Activated CD4-positive, alpha-beta T cell treated with anti-CD3 and anti-CD28 coated beads for 36 hours (primary cell): Measurements from ENCODE around the gene MAPKAPK3. TPM values are rescaled to one million over a fixed set of nuclear protein-coding genes. Genes with fewer than 3 reads are reported as not detected.
A peak's percentile ranks its signal among the peaks of the same experiment; 100 is the strongest.

Experiments
- ATAC-seq: fragments of 200-7000 bp; cut with Tn5 transposase; one replicate; pipeline ENCODE4 v1.10.0; 2021; ENCODE audit warnings: mild to moderate bottlenecking, moderate library complexity
- CTCF ChIA-PET: fragments of 350-600 bp; sonication (Branson Sonifier 250); formaldehyde crosslinking; loops from one replicate; lab custom pipeline; 2021; ENCODE audit warnings: antibody characterized with exemption; lab: Charles Lee
- POLR2A ChIA-PET: fragments of 350-600 bp; sonication (Branson Sonifier 250); formaldehyde crosslinking; loops from one replicate; lab custom pipeline; 2021; ENCODE audit warnings: antibody characterized with exemption, inconsistent platforms; lab: Charles Lee
- DNase-seq: peaks from one replicate; pipeline ENCODE4 v3.0.0-alpha.2; 2020
- H3K27ac Mint-ChIP-seq: one replicate; pipeline ENCODE4 v1.8.0; 2021; ENCODE audit warnings: mixed read lengths
- H3K27me3 Mint-ChIP-seq: one replicate; pipeline ENCODE4 v1.8.0; 2021; ENCODE audit warnings: mixed read lengths
- H3K36me3 Mint-ChIP-seq: one replicate; pipeline ENCODE4 v1.8.0; 2021; ENCODE audit warnings: low read depth, mixed read lengths
- H3K4me1 Mint-ChIP-seq: one replicate; pipeline ENCODE4 v1.8.0; 2021; ENCODE audit warnings: mixed read lengths
- H3K4me3 Mint-ChIP-seq: one replicate; pipeline ENCODE4 v1.8.0; 2021; ENCODE audit warnings: mild to moderate bottlenecking, moderate library complexity, mixed read lengths
- H3K9me3 Mint-ChIP-seq: one replicate; pipeline ENCODE4 v1.8.0; 2021; ENCODE audit warnings: low read depth, mixed read lengths
- intact Hi-C, 2 experiments: fragments of 100-400 bp; cut with DNase I in 1 of 2; cut with micrococcal nuclease in 1 of 2; formaldehyde crosslinking; loops; one replicate each; pipeline versions ENCODE4 v1.14.2 to v1.15.1; 2022 to 2024; cut with DNase I, micrococcal nuclease
- total RNA-seq, 2 experiments: library from RNA; stranded (reverse); gene quantifications; one replicate each; pipeline ENCODE4 v1.2.3, GENCODE V29; 2021

The MAPKAPK3 gene
- total RNA-seq, 2 experiments from 2014 or later: 178 to 218 TPM

GRCh38 chr3:50599716-50600118 lies 17.2 kb upstream of the MAPKAPK3 start:
- ATAC-seq (no peak), DNase-seq (no peak)
- Mint-ChIP-seq H3K4me1 (peaks cover 80% of the 10 kb centered on the region), H3K27me3 (no peaks in the 10 kb centered on the region), H3K9me3 (no peaks in the 10 kb centered on the region), H3K4me3 (peak overlapping the region; percentile 96), H3K36me3 (peaks cover 59% of the 10 kb centered on the region), H3K27ac (peak overlapping the region; percentile 100)
- intact Hi-C loops: no loop called here
- ChIA-PET CTCF (interaction anchor here (6.0 to 25.3 kb wide), 3 partner anchors 10 to 25 kb away, joined by 92 to 647 read pairs (median 339); partner anchors contain the start of genes C3orf18, CISH, HEMK1 and MAPKAPK3), POLR2A (interaction anchor here (4.2 to 9.4 kb wide), 3 partner anchors 11 to 28 kb away, joined by 180 to 585 read pairs (median 213); partner anchors contain the start of genes C3orf18, CISH and HEMK1)

GRCh38 chr3:50600141-50600753 lies 16.7 kb upstream of the MAPKAPK3 start:
- POLR2A ChIA-PET: interaction anchor here (1.0 to 9.4 kb wide), 4 partner anchors 11 to 899 kb away, joined by 5 to 585 read pairs (median 196); partner anchors contain the start of genes C3orf18, CISH, DCAF1 and HEMK1
- Mint-ChIP-seq H3K4me3 (peak overlapping the region; percentile 96), H3K36me3 (peaks cover 59% of the 10 kb centered on the region), H3K27ac (peak overlapping the region; percentile 100), H3K9me3 (no peaks in the 10 kb centered on the region), H3K4me1 (peaks cover 81% of the 10 kb centered on the region), H3K27me3 (no peaks in the 10 kb centered on the region)
- DNase-seq: no peak
- no peak for ATAC-seq
- CTCF ChIA-PET: interaction anchor here (6.0 to 25.3 kb wide), 3 partner anchors 10 to 26 kb away, joined by 92 to 647 read pairs (median 339); partner anchors contain the start of genes C3orf18, CISH, HEMK1 and MAPKAPK3
- intact Hi-C loops: no loop called here

- CTCF ChIA-PET: interaction anchor here (0.9 to 25.3 kb wide), 5 partner anchors 9 to 51 kb away, joined by 3 to 647 read pairs (median 92); partner anchors contain the start of genes C3orf18, CISH, HEMK1 and MAPKAPK3
- H3K4me1 Mint-ChIP-seq: peaks cover 83% of the 10 kb centered on the region
- DNase-seq (peak; percentile 96), ATAC-seq (peak; percentile 55)
- peaks cover 63% of the 10 kb centered on the region for H3K36me3 Mint-ChIP-seq
- H3K27ac Mint-ChIP-seq: peak overlapping the region; percentile 100
- H3K4me3 Mint-ChIP-seq: peak overlapping the region; percentile 96
- no peaks in the 10 kb centered on the region for H3K9me3 Mint-ChIP-seq
- H3K27me3 Mint-ChIP-seq: no peaks in the 10 kb centered on the region
- intact Hi-C loops: loop anchor here (1.0 kb wide), 4 partner anchors 11 to 32 kb away; partner anchors contain the start of gene HEMK1 (in 1 of the 2)
- POLR2A ChIA-PET: interaction anchor here (0.6 to 9.4 kb wide), 10 partner anchors 10 to 898 kb away, joined by 3 to 585 read pairs (median 6); partner anchors contain the start of genes C3orf18, CISH, DCAF1 and HEMK1
These were observed 15.9 kb upstream of the MAPKAPK3 start for GRCh38 chr3:50600841-50601591.

- POLR2A ChIA-PET: interaction anchor here (0.5 to 9.4 kb wide), 7 partner anchors 9 to 271 kb away, joined by 3 to 585 read pairs (median 22); partner anchors contain the start of genes C3orf18, CISH, HEMK1 and MAPKAPK3
- no peak for DNase-seq
- Mint-ChIP-seq H3K27ac (peak overlapping the region; percentile 100), H3K4me1 (peaks cover 87% of the 10 kb centered on the region), H3K4me3 (peak overlapping the region; percentile 96), H3K9me3 (no peaks in the 10 kb centered on the region), H3K36me3 (peaks cover 75% of the 10 kb centered on the region), H3K27me3 (no peaks in the 10 kb centered on the region)
- CTCF ChIA-PET: interaction anchor here (0.6 to 25.3 kb wide), 4 partner anchors 11 to 65 kb away, joined by 4 to 647 read pairs (median 216); partner anchors contain the start of genes C3orf18, CISH, HEMK1 and MAPKAPK3
- intact Hi-C loops: loop anchor here in 1 of 2 experiments (1.0 kb wide), 1 partner anchor 10 kb away; no protein-coding TSS in a partner anchor
- no peak for ATAC-seq
These were observed 14.3 kb upstream of the MAPKAPK3 start for GRCh38 chr3:50602595-50603191.

GRCh38 chr3:50603261-50604109 lies 13.5 kb upstream of the MAPKAPK3 start:
- CTCF ChIA-PET: interaction anchor here (6.0 to 25.3 kb wide), 3 partner anchors 10 to 29 kb away, joined by 92 to 647 read pairs (median 339); partner anchors contain the start of genes C3orf18, CISH, HEMK1 and MAPKAPK3
- no peaks in the 10 kb centered on the region for H3K27me3 Mint-ChIP-seq
- H3K27ac Mint-ChIP-seq: peak overlapping the region; percentile 100
- intact Hi-C loops: no loop called here
- peaks cover 80% of the 10 kb centered on the region for H3K4me1 Mint-ChIP-seq
- no peaks in the 10 kb centered on the region for H3K9me3 Mint-ChIP-seq
- peak overlapping the region; percentile 96 for H3K4me3 Mint-ChIP-seq
- POLR2A ChIA-PET: interaction anchor here (2.6 to 9.4 kb wide), 4 partner anchors 8 to 32 kb away, joined by 22 to 585 read pairs (median 196); partner anchors contain the start of genes C3orf18, CISH, HEMK1 and MAPKAPK3
- DNase-seq: peak; percentile 46
- peaks cover 77% of the 10 kb centered on the region for H3K36me3 Mint-ChIP-seq
- ATAC-seq: no peak

GRCh38 chr3:50604110-50604621 lies 12.8 kb upstream of the MAPKAPK3 start:
- no peak for ATAC-seq

GRCh38 chr3:50604628-50605588 lies 12.0 kb upstream of the MAPKAPK3 start:
- H3K4me3 Mint-ChIP-seq: peak overlapping the region; percentile 96
- intact Hi-C loops: no loop called here
- H3K27ac Mint-ChIP-seq: peak overlapping the region; percentile 100
- ChIA-PET CTCF (interaction anchor here (0.7 to 25.3 kb wide), 4 partner anchors 9 to 30 kb away, joined by 3 to 647 read pairs (median 216); partner anchors contain the start of genes C3orf18, CISH, HEMK1 and MAPKAPK3), POLR2A (interaction anchor here (0.5 to 9.4 kb wide), 5 partner anchors 10 to 1682 kb away, joined by 3 to 585 read pairs (median 3); partner anchors contain the start of genes C3orf18 and HEMK1)
- H3K27me3 Mint-ChIP-seq: no peaks in the 10 kb centered on the region
- ATAC-seq: no peak
- DNase-seq: peak; percentile 49
- peaks cover 71% of the 10 kb centered on the region for H3K4me1 Mint-ChIP-seq
- no peaks in the 10 kb centered on the region for H3K9me3 Mint-ChIP-seq
- H3K36me3 Mint-ChIP-seq: peaks cover 84% of the 10 kb centered on the region

More at GRCh38 chr3:50604110-50604621, 12.8 kb upstream of the MAPKAPK3 start:
- intact Hi-C loops: no loop called here
- Mint-ChIP-seq H3K27ac (peak overlapping the region; percentile 100), H3K4me3 (peak overlapping the region; percentile 96), H3K36me3 (peaks cover 82% of the 10 kb centered on the region), H3K27me3 (no peaks in the 10 kb centered on the region), H3K9me3 (no peaks in the 10 kb centered on the region), H3K4me1 (peaks cover 76% of the 10 kb centered on the region)
- POLR2A ChIA-PET: interaction anchor here (1.0 to 9.4 kb wide), 4 partner anchors 7 to 32 kb away, joined by 3 to 585 read pairs (median 196); partner anchors contain the start of genes C3orf18, CISH and HEMK1
- DNase-seq: no peak
- CTCF ChIA-PET: interaction anchor here (6.0 to 25.3 kb wide), 3 partner anchors 10 to 30 kb away, joined by 92 to 647 read pairs (median 339); partner anchors contain the start of genes C3orf18, CISH, HEMK1 and MAPKAPK3

GRCh38 chr3:50605901-50606326 lies 11.0 kb upstream of the MAPKAPK3 start:
- H3K4me3 Mint-ChIP-seq: peak overlapping the region; percentile 96
- intact Hi-C loops: no loop called here
- H3K4me1 Mint-ChIP-seq: peaks cover 61% of the 10 kb centered on the region
- ATAC-seq (no peak), DNase-seq (no peak)
- ChIA-PET POLR2A (interaction anchor here (0.5 to 9.4 kb wide), 5 partner anchors 9 to 1683 kb away, joined by 3 to 585 read pairs (median 3); partner anchors contain the start of genes C3orf18 and HEMK1), CTCF (interaction anchor here (0.7 to 25.3 kb wide), 3 partner anchors 16 to 31 kb away, joined by 3 to 647 read pairs (median 339); partner anchors contain the start of genes C3orf18 and HEMK1)
- H3K9me3 Mint-ChIP-seq: no peaks in the 10 kb centered on the region
- H3K36me3 Mint-ChIP-seq: peaks cover 87% of the 10 kb centered on the region
- H3K27me3 Mint-ChIP-seq: no peaks in the 10 kb centered on the region
- peak overlapping the region; percentile 100 for H3K27ac Mint-ChIP-seq
